ENCODE measurements around the gene TMEM130. TPM values are rescaled to one million over a fixed set of nuclear protein-coding genes. Genes with fewer than 3 reads are reported as not detected.
"Not testable (repeated sequence)": the region's sequence is repeated elsewhere in the genome, so short reads cannot be mapped to it uniquely, and the experiment has no call there.

TMEM130 gene
- total RNA-seq, 2 experiments from 2014 or later: 0.39 TPM; not detected in 1

DNA sequence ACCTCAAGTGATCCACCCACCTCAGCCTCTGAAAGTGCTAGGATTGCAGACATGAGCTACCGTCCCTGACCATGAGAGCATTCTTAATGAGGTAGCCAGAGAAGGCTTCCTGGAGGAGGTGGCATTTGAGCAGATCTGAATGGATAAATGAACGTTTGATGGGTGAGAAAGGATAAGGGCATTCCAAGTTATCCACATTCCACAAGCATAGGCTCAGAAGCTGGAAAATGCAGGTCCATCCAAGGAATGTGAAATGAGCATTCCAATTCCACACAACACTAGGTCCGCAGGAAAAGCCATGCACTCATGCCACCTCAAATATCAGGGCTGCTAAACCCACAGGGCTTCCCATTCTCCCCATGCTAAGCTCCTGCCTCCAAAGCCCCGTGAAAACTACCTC is 17.0 kb downstream of the TMEM130 start:
- ChIA-PET CTCF (no interaction called here), POLR2A (no interaction called here)
- Histone ChIP-seq H3K4me1 (ENCODE audit: insufficient read depth, low read length) (no peaks in the 10 kb centered on the region), H3K4me3 (ENCODE audit: low read length) (no peak overlapping the region), H3K27me3 (ENCODE audit: control insufficient read depth in 1 of 2, insufficient read depth in 2 of 2, low read length in 2 of 2) (no peaks in the 10 kb centered on the region), H3K27ac (ENCODE audit: low read depth in 1 of 2, low read length in 2 of 2) (no peak overlapping the region), H3K36me3 (ENCODE audit: insufficient read depth, low read length) (no peaks in the 10 kb centered on the region), H3K9me3 (ENCODE audit: control insufficient read depth in 1 of 2, insufficient read depth in 1 of 2, low read length in 2 of 2) (peaks cover 0 to 8% of the 10 kb centered on the region in 2 experiments)
- Mint-ChIP-seq H3K4me3 (no peak overlapping the region), H3K27me3 (peaks cover 7% of the 10 kb centered on the region), H3K36me3 (ENCODE audit: low read depth) (no peaks in the 10 kb centered on the region), H3K9me3 (no peaks in the 10 kb centered on the region), H3K27ac (no peak overlapping the region), H3K4me1 (ENCODE audit: low read depth) (no peaks in the 10 kb centered on the region)
- intact Hi-C loops (cut with DNase I, micrococcal nuclease): no loop called here
- no peak for DNase-seq
- no peak for ATAC-seq (ENCODE audit: poor library complexity)
- no peak for TF ChIP-seq CTCF (IDR thresholded peaks at IDR 0.05)

DNA sequence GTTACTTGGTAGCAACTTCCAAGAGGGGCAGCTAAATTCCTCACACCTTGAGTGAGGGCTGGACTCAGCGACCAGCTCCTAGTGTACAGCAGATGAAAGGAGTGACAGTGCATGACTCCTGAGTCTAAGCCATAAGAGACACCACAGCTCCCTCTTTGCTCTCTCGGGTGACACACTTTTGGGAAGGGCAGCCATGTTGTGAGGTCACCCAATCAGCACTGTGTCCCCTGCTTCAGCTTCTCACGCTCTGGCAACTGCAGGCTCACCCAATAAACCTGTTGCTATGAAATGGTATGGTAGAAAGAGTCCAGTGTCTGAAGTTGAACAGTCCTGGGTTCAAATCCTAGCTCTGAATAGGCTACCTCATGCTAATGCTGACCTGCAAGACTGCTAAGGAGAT is 20.9 kb downstream of the TMEM130 start:
- ChIA-PET POLR2A (no interaction called here), CTCF (no interaction called here)
- no peak for TF ChIP-seq CTCF (IDR thresholded peaks at IDR 0.05)
- Mint-ChIP-seq H3K4me1 (ENCODE audit: low read depth) (no peaks in the 10 kb centered on the region), H3K4me3 (no peak overlapping the region), H3K27me3 (peaks cover 7% of the 10 kb centered on the region), H3K36me3 (ENCODE audit: low read depth) (no peaks in the 10 kb centered on the region), H3K27ac (no peak overlapping the region), H3K9me3 (no peaks in the 10 kb centered on the region)
- Histone ChIP-seq H3K36me3 (ENCODE audit: insufficient read depth, low read length) (no peaks in the 10 kb centered on the region), H3K4me3 (ENCODE audit: low read length) (no peak overlapping the region), H3K27ac (ENCODE audit: low read depth in 1 of 2, low read length in 2 of 2) (no peak overlapping the region), H3K27me3 (ENCODE audit: control insufficient read depth in 1 of 2, insufficient read depth in 2 of 2, low read length in 2 of 2) (no peaks in the 10 kb centered on the region), H3K9me3 (ENCODE audit: control insufficient read depth in 1 of 2, insufficient read depth in 1 of 2, low read length in 2 of 2) (peaks cover 0 to 14% of the 10 kb centered on the region in 2 experiments), H3K4me1 (ENCODE audit: insufficient read depth, low read length) (no peaks in the 10 kb centered on the region)
- DNase-seq: no peak
- intact Hi-C loops (cut with DNase I, micrococcal nuclease): no loop called here
- no peak for ATAC-seq (ENCODE audit: poor library complexity)

- H3K9me3 ChIP-seq (ENCODE audit: control insufficient read depth in 1 of 2, insufficient read depth in 1 of 2, low read length in 2 of 2); H3K27ac Mint-ChIP-seq; POLR2A ChIA-PET; H3K9me3 Mint-ChIP-seq; H3K36me3 ChIP-seq (ENCODE audit: insufficient read depth, low read length); H3K27ac ChIP-seq (ENCODE audit: low read depth in 1 of 2, low read length in 2 of 2); ATAC-seq (ENCODE audit: poor library complexity); H3K4me3 ChIP-seq (ENCODE audit: low read length); H3K4me1 Mint-ChIP-seq (ENCODE audit: low read depth); H3K4me3 Mint-ChIP-seq; H3K36me3 Mint-ChIP-seq (ENCODE audit: low read depth); H3K27me3 ChIP-seq (ENCODE audit: control insufficient read depth in 1 of 2, insufficient read depth in 2 of 2, low read length in 2 of 2); DNase-seq; H3K4me1 ChIP-seq (ENCODE audit: insufficient read depth, low read length): not testable (repeated sequence)
- CTCF ChIA-PET: interaction anchor here (0.9 to 1.4 kb wide), 3 partner anchors 37 to 821 kb away, joined by 3 to 8 read pairs (median 3); no protein-coding TSS in a partner anchor
- intact Hi-C loops (cut with DNase I, micrococcal nuclease): loop anchor here in 1 of 2 experiments (5.0 kb wide), 1 partner anchor 820 kb away; no protein-coding TSS in a partner anchor
- peaks cover 15% of the 10 kb centered on the region for H3K27me3 Mint-ChIP-seq
Measured at GRCh38 chr7:98842552-98842951, 27.3 kb downstream of the TMEM130 start.
